Measurements from ENCODE around the gene RUNX1.

RUNX1 gene

GRCh38 chr21:34935898-34936297 is 113.2 kb downstream of the RUNX1 start:
- Histone ChIP-seq H3K9ac (ENCODE audit: low read length) (no peak overlapping the region), H4K8ac (ENCODE audit: low read depth, low read length) (no peak overlapping the region), H3K4me2 (ENCODE audit: low read length) (no peak overlapping the region), H4K5ac (ENCODE audit: low read length) (no peak overlapping the region), H3K18ac (ENCODE audit: low read length) (no peak overlapping the region), H3K4me1 (ENCODE audit: control insufficient read depth, low read depth, low read length) (no peaks in the 10 kb centered on the region), H3K27ac (ENCODE audit: low read depth, low read length) (no peak overlapping the region), H3K27me3 (ENCODE audit: insufficient read depth, low read length, poor library complexity) (no peaks in the 10 kb centered on the region), H3K79me1 (ENCODE audit: low read length) (no peaks in the 10 kb centered on the region), H3K23ac (ENCODE audit: low read length) (no peak overlapping the region), H2AK5ac (ENCODE audit: low read length) (no peak overlapping the region), H3K36me3 (ENCODE audit: control insufficient read depth, insufficient read depth, low read length) (no peaks in the 10 kb centered on the region), H3K56ac (ENCODE audit: low read length) (no peak overlapping the region), H2BK120ac (ENCODE audit: low read depth, low read length) (no peak overlapping the region), H3K79me2 (ENCODE audit: control insufficient read depth, insufficient read depth, low read length) (no peaks in the 10 kb centered on the region), H2BK15ac (replicated peaks; ENCODE audit: low read depth) (no peak overlapping the region), H3K4me3 (ENCODE audit: low read length) (no peak overlapping the region), H2BK5ac (ENCODE audit: low read length) (no peak overlapping the region), H3K4ac (ENCODE audit: low read depth, low read length) (no peak overlapping the region)
- no peak for DNase-seq
- WGBS (ENCODE audit: extremely low coverage, insufficient coverage, low lambda C conversion rate) = no CpG with 5 or more reads among the region's 4 CpGs

- Histone ChIP-seq H3K79me2 (ENCODE audit: control insufficient read depth, insufficient read depth, low read length) (no peaks in the 10 kb centered on the region), H3K9ac (ENCODE audit: low read length) (no peak overlapping the region), H4K5ac (ENCODE audit: low read length) (no peak overlapping the region), H3K4me1 (ENCODE audit: control insufficient read depth, low read depth, low read length) (no peaks in the 10 kb centered on the region), H3K56ac (ENCODE audit: low read length) (no peak overlapping the region), H3K4ac (ENCODE audit: low read depth, low read length) (no peak overlapping the region), H3K27ac (ENCODE audit: low read depth, low read length) (no peak overlapping the region), H4K8ac (ENCODE audit: low read depth, low read length) (no peak overlapping the region), H3K36me3 (ENCODE audit: control insufficient read depth, insufficient read depth, low read length) (no peaks in the 10 kb centered on the region), H3K27me3 (ENCODE audit: insufficient read depth, low read length, poor library complexity) (no peaks in the 10 kb centered on the region), H3K4me3 (ENCODE audit: low read length) (no peak overlapping the region), H3K4me2 (ENCODE audit: low read length) (no peak overlapping the region), H2BK15ac (replicated peaks; ENCODE audit: low read depth) (no peak overlapping the region), H3K79me1 (ENCODE audit: low read length) (no peaks in the 10 kb centered on the region), H2BK5ac (ENCODE audit: low read length) (no peak overlapping the region), H3K18ac (ENCODE audit: low read length) (no peak overlapping the region), H3K23ac (ENCODE audit: low read length) (no peak overlapping the region), H2BK120ac (ENCODE audit: low read depth, low read length) (peak overlapping the region; percentile 14), H2AK5ac (ENCODE audit: low read length) (no peak overlapping the region)
- no peak for DNase-seq
- no CpG with 5 or more reads among the region's 1 CpG for WGBS (ENCODE audit: extremely low coverage, insufficient coverage, low lambda C conversion rate)
These were observed 113.7 kb downstream of the RUNX1 start for GRCh38 chr21:34935452-34935851.

GRCh38 chr21:34934350-34934749 is 114.8 kb downstream of the RUNX1 start:
- Histone ChIP-seq H3K4me2 (ENCODE audit: low read length) (no peak overlapping the region), H2BK15ac (replicated peaks; ENCODE audit: low read depth) (no peak overlapping the region), H3K4ac (ENCODE audit: low read depth, low read length) (no peak overlapping the region), H2BK120ac (ENCODE audit: low read depth, low read length) (no peak overlapping the region), H3K36me3 (ENCODE audit: control insufficient read depth, insufficient read depth, low read length) (no peaks in the 10 kb centered on the region), H3K18ac (ENCODE audit: low read length) (no peak overlapping the region), H4K8ac (ENCODE audit: low read depth, low read length) (no peak overlapping the region), H3K27ac (ENCODE audit: low read depth, low read length) (no peak overlapping the region), H2BK5ac (ENCODE audit: low read length) (no peak overlapping the region), H3K9ac (ENCODE audit: low read length) (no peak overlapping the region), H3K23ac (ENCODE audit: low read length) (no peak overlapping the region), H4K5ac (ENCODE audit: low read length) (no peak overlapping the region), H3K56ac (ENCODE audit: low read length) (no peak overlapping the region), H3K79me2 (ENCODE audit: control insufficient read depth, insufficient read depth, low read length) (no peaks in the 10 kb centered on the region), H3K79me1 (ENCODE audit: low read length) (no peaks in the 10 kb centered on the region), H3K4me1 (ENCODE audit: control insufficient read depth, low read depth, low read length) (no peaks in the 10 kb centered on the region), H3K27me3 (ENCODE audit: insufficient read depth, low read length, poor library complexity) (no peaks in the 10 kb centered on the region), H3K4me3 (ENCODE audit: low read length) (no peak overlapping the region), H2AK5ac (ENCODE audit: low read length) (no peak overlapping the region)
- no peak for DNase-seq
- no CpG with 5 or more reads among the region's 2 CpGs for WGBS (ENCODE audit: extremely low coverage, insufficient coverage, low lambda C conversion rate)

GRCh38 chr21:34933609-34934335 is 115.3 kb downstream of the RUNX1 start:
- H2BK120ac ChIP-seq (ENCODE audit: low read depth, low read length) = no peak overlapping the region
- H3K27ac ChIP-seq (ENCODE audit: low read depth, low read length) = no peak overlapping the region
- H3K4me1 ChIP-seq (ENCODE audit: control insufficient read depth, low read depth, low read length) = no peaks in the 10 kb centered on the region
- no peak overlapping the region for H2BK15ac ChIP-seq (replicated peaks; ENCODE audit: low read depth)
- H3K4ac ChIP-seq (ENCODE audit: low read depth, low read length) = no peak overlapping the region
- no peaks in the 10 kb centered on the region for H3K27me3 ChIP-seq (ENCODE audit: insufficient read depth, low read length, poor library complexity)
- no peak overlapping the region for H3K56ac ChIP-seq (ENCODE audit: low read length)
- no peak overlapping the region for H4K8ac ChIP-seq (ENCODE audit: low read depth, low read length)
- H4K5ac ChIP-seq (ENCODE audit: low read length) = no peak overlapping the region
- no peak overlapping the region for H3K4me3 ChIP-seq (ENCODE audit: low read length)
- no peaks in the 10 kb centered on the region for H3K36me3 ChIP-seq (ENCODE audit: control insufficient read depth, insufficient read depth, low read length)
- H2AK5ac ChIP-seq (ENCODE audit: low read length) = no peak overlapping the region
- no peaks in the 10 kb centered on the region for H3K79me1 ChIP-seq (ENCODE audit: low read length)
- WGBS (ENCODE audit: extremely low coverage, insufficient coverage, low lambda C conversion rate) = no CpG with 5 or more reads among the region's 3 CpGs
- H3K18ac ChIP-seq (ENCODE audit: low read length) = no peak overlapping the region
- no peak for DNase-seq
- H3K79me2 ChIP-seq (ENCODE audit: control insufficient read depth, insufficient read depth, low read length) = no peaks in the 10 kb centered on the region
- no peak overlapping the region for H3K4me2 ChIP-seq (ENCODE audit: low read length)
- no peak overlapping the region for H3K23ac ChIP-seq (ENCODE audit: low read length)
- no peak overlapping the region for H3K9ac ChIP-seq (ENCODE audit: low read length)
- no peak overlapping the region for H2BK5ac ChIP-seq (ENCODE audit: low read length)

GRCh38 chr21:34932233-34932632 is 116.9 kb downstream of the RUNX1 start:
- Histone ChIP-seq H3K36me3 (ENCODE audit: control insufficient read depth, insufficient read depth, low read length) (no peaks in the 10 kb centered on the region), H3K79me1 (ENCODE audit: low read length) (no peaks in the 10 kb centered on the region), H3K56ac (ENCODE audit: low read length) (no peak overlapping the region), H2BK5ac (ENCODE audit: low read length) (no peak overlapping the region), H3K79me2 (ENCODE audit: control insufficient read depth, insufficient read depth, low read length) (no peaks in the 10 kb centered on the region), H3K27me3 (ENCODE audit: insufficient read depth, low read length, poor library complexity) (no peaks in the 10 kb centered on the region), H2BK120ac (ENCODE audit: low read depth, low read length) (no peak overlapping the region), H3K4me2 (ENCODE audit: low read length) (no peak overlapping the region), H3K23ac (ENCODE audit: low read length) (no peak overlapping the region), H3K18ac (ENCODE audit: low read length) (no peak overlapping the region), H4K8ac (ENCODE audit: low read depth, low read length) (no peak overlapping the region), H3K9ac (ENCODE audit: low read length) (no peak overlapping the region), H3K4ac (ENCODE audit: low read depth, low read length) (no peak overlapping the region), H3K4me1 (ENCODE audit: control insufficient read depth, low read depth, low read length) (no peaks in the 10 kb centered on the region), H3K4me3 (ENCODE audit: low read length) (no peak overlapping the region), H4K5ac (ENCODE audit: low read length) (no peak overlapping the region), H2AK5ac (ENCODE audit: low read length) (no peak overlapping the region), H3K27ac (ENCODE audit: low read depth, low read length) (no peak overlapping the region), H2BK15ac (replicated peaks; ENCODE audit: low read depth) (no peak overlapping the region)
- DNase-seq = no peak
- WGBS (ENCODE audit: extremely low coverage, insufficient coverage, low lambda C conversion rate) = no CpG with 5 or more reads among the region's 2 CpGs

GRCh38 chr21:34930971-34931370 is 118.1 kb downstream of the RUNX1 start:
- no CpG with 5 or more reads among the region's 3 CpGs for WGBS (ENCODE audit: extremely low coverage, insufficient coverage, low lambda C conversion rate)
- no peak overlapping the region for H3K23ac ChIP-seq (ENCODE audit: low read length)
- H3K9ac ChIP-seq (ENCODE audit: low read length) = no peak overlapping the region
- no peaks in the 10 kb centered on the region for H3K4me1 ChIP-seq (ENCODE audit: control insufficient read depth, low read depth, low read length)
- no peak overlapping the region for H2AK5ac ChIP-seq (ENCODE audit: low read length)
- H3K4me2 ChIP-seq (ENCODE audit: low read length) = no peak overlapping the region
- no peak overlapping the region for H2BK120ac ChIP-seq (ENCODE audit: low read depth, low read length)
- no peak for DNase-seq
- H3K4me3 ChIP-seq (ENCODE audit: low read length) = no peak overlapping the region
- H3K18ac ChIP-seq (ENCODE audit: low read length) = no peak overlapping the region
- no peak overlapping the region for H3K56ac ChIP-seq (ENCODE audit: low read length)
- no peaks in the 10 kb centered on the region for H3K27me3 ChIP-seq (ENCODE audit: insufficient read depth, low read length, poor library complexity)
- H2BK5ac ChIP-seq (ENCODE audit: low read length) = no peak overlapping the region
- no peak overlapping the region for H3K4ac ChIP-seq (ENCODE audit: low read depth, low read length)
- H3K36me3 ChIP-seq (ENCODE audit: control insufficient read depth, insufficient read depth, low read length) = no peaks in the 10 kb centered on the region
- H2BK15ac ChIP-seq (replicated peaks; ENCODE audit: low read depth) = no peak overlapping the region
- no peaks in the 10 kb centered on the region for H3K79me2 ChIP-seq (ENCODE audit: control insufficient read depth, insufficient read depth, low read length)
- no peak overlapping the region for H4K5ac ChIP-seq (ENCODE audit: low read length)
- no peaks in the 10 kb centered on the region for H3K79me1 ChIP-seq (ENCODE audit: low read length)
- no peak overlapping the region for H4K8ac ChIP-seq (ENCODE audit: low read depth, low read length)
- H3K27ac ChIP-seq (ENCODE audit: low read depth, low read length) = no peak overlapping the region
